Activated naive CD4-positive, alpha-beta T cell treated with anti-CD3 and anti-CD28 coated beads, Interleukin-2, amount 50 U/mL, for 24 hours (primary cell): ENCODE results near the gene PPM1N.

Experiments
- H3K27ac Mint-ChIP-seq: one replicate; pipeline ENCODE4 v1.8.0; 2021; ENCODE audit warnings: mild to moderate bottlenecking, mixed read lengths
- H3K27me3 Mint-ChIP-seq: one replicate; pipeline ENCODE4 v1.8.0; 2021; ENCODE audit warnings: mixed read lengths
- H3K36me3 Mint-ChIP-seq: one replicate; pipeline ENCODE4 v1.8.0; 2021; ENCODE audit warnings: mixed read lengths
- H3K4me1 Mint-ChIP-seq: one replicate; pipeline ENCODE4 v1.8.0; 2021; ENCODE audit warnings: mixed read lengths
- H3K4me3 Mint-ChIP-seq: one replicate; pipeline ENCODE4 v1.8.0; 2021; ENCODE audit warnings: mild to moderate bottlenecking, mixed read lengths
- H3K9me3 Mint-ChIP-seq: one replicate; pipeline ENCODE4 v1.8.0; 2021; ENCODE audit warnings: mixed read lengths

PPM1N gene

GRCh38 chr19:45495178-45495577 is 3.1 kb upstream of the PPM1N start:
- Mint-ChIP-seq H3K27ac (no peak overlapping the region), H3K4me1 (peaks cover 41% of the 10 kb centered on the region), H3K36me3 (no peaks in the 10 kb centered on the region), H3K9me3 (no peaks in the 10 kb centered on the region), H3K27me3 (peaks cover 16% of the 10 kb centered on the region), H3K4me3 (peak overlapping the region; percentile 66)

GRCh38 chr19:45496349-45496953 is 1.8 kb upstream of the PPM1N start:
- H3K9me3 Mint-ChIP-seq: no peaks in the 10 kb centered on the region
- H3K36me3 Mint-ChIP-seq: no peaks in the 10 kb centered on the region
- H3K27ac Mint-ChIP-seq: no peak overlapping the region
- H3K27me3 Mint-ChIP-seq: peaks cover 16% of the 10 kb centered on the region
- H3K4me1 Mint-ChIP-seq: peaks cover 47% of the 10 kb centered on the region
- peak overlapping the region; percentile 66 for H3K4me3 Mint-ChIP-seq

GRCh38 chr19:45497791-45498190 is 452 bp upstream of the PPM1N start:
- Mint-ChIP-seq H3K4me1 (peaks cover 47% of the 10 kb centered on the region), H3K9me3 (no peaks in the 10 kb centered on the region), H3K36me3 (peaks cover 2% of the 10 kb centered on the region), H3K27me3 (peaks cover 10% of the 10 kb centered on the region), H3K4me3 (peak overlapping the region; percentile 83), H3K27ac (peak overlapping the region; percentile 70)

- Mint-ChIP-seq H3K4me1 (peaks cover 40% of the 10 kb centered on the region), H3K27ac (peak overlapping the region; percentile 56), H3K27me3 (peaks cover 6% of the 10 kb centered on the region), H3K4me3 (peak overlapping the region; percentile 17), H3K36me3 (peaks cover 2% of the 10 kb centered on the region), H3K9me3 (no peaks in the 10 kb centered on the region)
Observed at GRCh38 chr19:45499196-45500180, 1.2 kb downstream of the PPM1N start.

- Mint-ChIP-seq H3K4me1 (peaks cover 41% of the 10 kb centered on the region), H3K36me3 (peaks cover 2% of the 10 kb centered on the region), H3K27ac (no peak overlapping the region), H3K4me3 (no peak overlapping the region), H3K27me3 (no peaks in the 10 kb centered on the region), H3K9me3 (no peaks in the 10 kb centered on the region)
Observed at GRCh38 chr19:45500918-45501729, 2.9 kb downstream of the PPM1N start.

- Mint-ChIP-seq H3K4me3 (no peak overlapping the region), H3K9me3 (no peaks in the 10 kb centered on the region), H3K27me3 (no peaks in the 10 kb centered on the region), H3K27ac (no peak overlapping the region), H3K4me1 (peaks cover 40% of the 10 kb centered on the region), H3K36me3 (peaks cover 2% of the 10 kb centered on the region)
Observed at GRCh38 chr19:45501730-45502014, 3.4 kb downstream of the PPM1N start.

GRCh38 chr19:45502111-45502510 is 3.9 kb downstream of the PPM1N start:
- Mint-ChIP-seq H3K9me3 (no peaks in the 10 kb centered on the region), H3K27ac (no peak overlapping the region), H3K4me3 (no peak overlapping the region), H3K36me3 (peaks cover 2% of the 10 kb centered on the region), H3K4me1 (peaks cover 37% of the 10 kb centered on the region), H3K27me3 (no peaks in the 10 kb centered on the region)

- Mint-ChIP-seq H3K9me3 (no peaks in the 10 kb centered on the region), H3K4me3 (no peak overlapping the region), H3K27me3 (no peaks in the 10 kb centered on the region), H3K4me1 (peaks cover 28% of the 10 kb centered on the region), H3K36me3 (peaks cover 2% of the 10 kb centered on the region), H3K27ac (no peak overlapping the region)
Observed at GRCh38 chr19:45503909-45504308, 5.7 kb downstream of the PPM1N start.

GRCh38 chr19:45505151-45505995 is 7.1 kb downstream of the PPM1N start:
- Mint-ChIP-seq H3K27me3 (no peaks in the 10 kb centered on the region), H3K27ac (peak overlapping the region; percentile 2), H3K9me3 (no peaks in the 10 kb centered on the region), H3K4me1 (peaks cover 31% of the 10 kb centered on the region), H3K4me3 (peak overlapping the region; percentile 77), H3K36me3 (peaks cover 2% of the 10 kb centered on the region)

- Mint-ChIP-seq H3K9me3 (no peaks in the 10 kb centered on the region), H3K36me3 (peaks cover 3% of the 10 kb centered on the region), H3K27ac (peak overlapping the region; percentile 79), H3K27me3 (no peaks in the 10 kb centered on the region), H3K4me3 (peak overlapping the region; percentile 77), H3K4me1 (peaks cover 34% of the 10 kb centered on the region)
Observed at GRCh38 chr19:45505996-45506245, 7.7 kb downstream of the PPM1N start.

GRCh38 chr19:45506246-45506988 is 8.2 kb downstream of the PPM1N start:
- H3K36me3 Mint-ChIP-seq: peaks cover 4% of the 10 kb centered on the region
- no peaks in the 10 kb centered on the region for H3K27me3 Mint-ChIP-seq
- peak overlapping the region; percentile 91 for H3K27ac Mint-ChIP-seq
- H3K9me3 Mint-ChIP-seq: no peaks in the 10 kb centered on the region
- H3K4me3 Mint-ChIP-seq: peak overlapping the region; percentile 93
- H3K4me1 Mint-ChIP-seq: peaks cover 36% of the 10 kb centered on the region

GRCh38 chr19:45506989-45507871 is 9.0 kb downstream of the PPM1N start, which contains the start of gene VASP:
TSS of gene VASP (plus strand) at chr19:45507479. CDS start at chr19:45507772, 293 bp downstream.
- no peaks in the 10 kb centered on the region for H3K9me3 Mint-ChIP-seq
- H3K27ac Mint-ChIP-seq: peak within 1 kb of the TSS; percentile 91
- no peaks in the 10 kb centered on the region for H3K27me3 Mint-ChIP-seq
- H3K36me3 Mint-ChIP-seq: peaks cover 4% of the 10 kb centered on the region
- peaks cover 42% of the 10 kb centered on the region for H3K4me1 Mint-ChIP-seq
- H3K4me3 Mint-ChIP-seq: peak within 1 kb of the TSS; percentile 93

GRCh38 chr19:45507872-45508416 is 9.7 kb downstream of the PPM1N start:
- no peaks in the 10 kb centered on the region for H3K9me3 Mint-ChIP-seq
- peak overlapping the region; percentile 91 for H3K4me3 Mint-ChIP-seq
- H3K27ac Mint-ChIP-seq: peak overlapping the region; percentile 35
- H3K36me3 Mint-ChIP-seq: peaks cover 2% of the 10 kb centered on the region
- peaks cover 46% of the 10 kb centered on the region for H3K4me1 Mint-ChIP-seq
- no peaks in the 10 kb centered on the region for H3K27me3 Mint-ChIP-seq
